HG03025 (cell line): Measurements from ENCODE around the gene TNFRSF19.

Experiments
- ATAC-seq: cut with Tn5 transposase; IDR thresholded peaks from one replicate; pipeline ENCODE4 v1.9.1; 2021; ENCODE audit warnings: mild to moderate bottlenecking, moderate library complexity; ENCODE audit not compliant: unreplicated experiment, low FRiP score

TNFRSF19 gene

DNA sequence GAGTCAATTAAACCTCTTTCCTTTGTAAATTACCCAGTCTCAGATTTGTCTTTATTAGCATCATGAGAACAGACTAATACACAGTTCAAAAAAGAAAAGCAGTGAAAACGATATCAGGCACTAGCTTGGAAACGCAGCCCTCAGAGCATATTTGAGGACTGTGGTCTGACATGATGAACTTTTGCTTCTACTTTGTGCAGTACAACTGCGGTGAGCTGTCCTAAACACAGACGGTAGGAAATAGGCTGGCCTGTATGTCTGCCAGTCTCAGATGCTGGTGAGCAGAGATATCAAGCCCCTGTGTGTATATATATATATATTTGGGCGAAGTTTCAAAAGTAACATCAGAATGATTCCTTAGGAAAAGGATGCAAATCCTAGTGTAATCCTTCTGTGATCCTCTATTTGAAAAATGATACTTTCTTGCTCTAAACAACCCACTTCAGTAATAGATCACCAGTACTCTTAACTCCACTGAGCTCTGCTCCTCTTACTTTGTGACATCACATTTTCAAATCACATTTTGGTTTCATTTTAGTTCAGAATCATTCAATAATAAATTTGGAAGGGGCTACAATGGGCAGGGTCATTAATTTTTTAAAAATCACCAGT, 74.4 kb downstream of the TNFRSF19 start:
- ATAC-seq = no peak

DNA sequence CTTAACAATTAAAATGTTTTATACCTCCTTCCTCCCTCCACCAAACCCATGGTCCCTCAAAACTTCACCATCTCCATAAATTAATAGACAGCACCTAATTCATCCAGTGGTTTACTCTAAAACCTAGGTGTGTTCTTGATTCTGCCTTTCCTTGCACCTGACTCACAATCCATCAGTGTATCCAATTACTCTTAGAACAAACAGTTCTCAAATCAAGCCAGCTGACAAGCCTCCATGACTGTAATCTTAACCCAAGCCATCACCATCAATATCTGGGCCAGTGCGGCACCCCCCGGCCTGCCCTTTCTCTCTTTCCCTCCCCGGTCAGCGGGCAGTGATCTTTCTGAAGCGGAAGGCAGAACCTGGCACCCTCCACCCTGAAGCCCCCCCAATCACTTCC, 75.6 kb downstream of the TNFRSF19 start:
- ATAC-seq = no peak

DNA sequence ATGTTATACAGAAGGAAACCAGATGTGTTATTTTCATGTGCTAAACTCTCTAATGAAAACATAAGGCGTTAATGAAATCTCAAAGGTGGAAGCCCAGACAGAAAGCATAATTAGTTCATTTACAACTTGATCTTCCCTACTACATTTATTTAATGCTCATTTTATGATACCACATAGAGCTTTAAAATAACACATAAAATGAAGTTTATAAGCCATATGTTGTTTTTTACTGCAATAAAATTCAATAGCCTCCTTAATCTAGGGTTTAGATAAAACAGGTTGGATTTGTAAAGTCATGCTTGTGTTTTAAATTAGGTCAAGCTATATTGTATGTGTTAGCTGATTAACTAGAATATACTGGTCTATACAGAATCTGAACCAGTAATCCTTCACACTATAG, 81.2 kb downstream of the TNFRSF19 start:
- ATAC-seq = no peak

DNA sequence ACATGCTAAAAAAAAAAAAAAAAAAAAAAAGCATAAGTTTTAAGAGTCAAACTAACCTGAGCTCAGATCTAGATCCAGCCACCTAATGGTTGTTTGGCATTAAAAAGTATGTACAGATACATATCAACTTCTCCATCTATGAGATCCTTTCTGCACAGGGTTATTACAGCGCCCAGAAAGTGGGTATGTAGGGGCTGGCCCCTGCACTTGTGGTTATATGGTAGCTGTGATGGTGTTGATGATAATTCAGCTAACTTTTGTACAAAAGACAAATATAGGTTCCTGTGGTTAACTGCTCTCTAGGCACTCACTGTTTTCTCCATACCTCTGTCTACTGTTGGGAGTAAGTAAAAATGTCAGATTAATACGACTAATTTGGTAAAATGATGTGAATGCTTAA, 81.7 kb downstream of the TNFRSF19 start:
- ATAC-seq = no peak

DNA sequence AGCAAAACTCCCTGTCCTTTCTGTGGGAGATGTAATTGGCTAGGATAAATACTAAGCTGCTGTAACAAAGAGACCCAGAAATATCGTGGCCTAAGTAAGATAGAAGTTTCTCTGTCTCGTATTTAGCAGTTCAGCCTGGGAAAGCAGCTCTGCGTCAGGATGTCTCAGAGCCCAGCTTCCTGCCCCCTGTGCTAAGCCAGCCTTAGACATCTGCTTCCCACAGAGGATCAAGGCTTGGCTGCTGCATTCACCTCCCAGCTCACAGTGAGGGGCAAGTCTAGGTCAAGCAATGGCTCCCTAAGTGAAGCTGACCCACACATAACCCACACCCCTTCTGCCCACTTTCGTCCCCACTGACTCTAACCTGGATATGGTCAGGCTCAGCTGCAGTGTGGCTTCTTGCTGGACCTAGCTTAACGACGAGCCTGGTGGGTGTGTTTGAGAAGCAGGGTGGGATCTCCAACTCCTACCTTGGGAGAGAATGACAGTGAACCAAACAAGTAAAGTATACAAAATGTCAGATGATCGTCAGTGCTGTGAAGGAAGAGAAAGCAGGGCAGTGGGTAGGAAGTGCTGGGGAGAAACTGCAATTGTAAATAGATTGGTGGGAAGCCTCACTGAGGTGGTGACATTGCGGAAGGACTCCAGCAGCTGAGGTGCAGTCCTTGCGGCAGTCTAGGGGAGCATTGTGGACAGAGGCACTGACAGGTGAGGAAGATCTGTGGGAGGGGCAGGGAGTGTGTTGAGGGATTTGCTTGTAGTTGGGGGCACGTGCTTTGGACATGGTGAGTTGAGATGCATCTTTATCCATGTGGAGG, 82.9 kb downstream of the TNFRSF19 start:
- no peak for ATAC-seq

DNA sequence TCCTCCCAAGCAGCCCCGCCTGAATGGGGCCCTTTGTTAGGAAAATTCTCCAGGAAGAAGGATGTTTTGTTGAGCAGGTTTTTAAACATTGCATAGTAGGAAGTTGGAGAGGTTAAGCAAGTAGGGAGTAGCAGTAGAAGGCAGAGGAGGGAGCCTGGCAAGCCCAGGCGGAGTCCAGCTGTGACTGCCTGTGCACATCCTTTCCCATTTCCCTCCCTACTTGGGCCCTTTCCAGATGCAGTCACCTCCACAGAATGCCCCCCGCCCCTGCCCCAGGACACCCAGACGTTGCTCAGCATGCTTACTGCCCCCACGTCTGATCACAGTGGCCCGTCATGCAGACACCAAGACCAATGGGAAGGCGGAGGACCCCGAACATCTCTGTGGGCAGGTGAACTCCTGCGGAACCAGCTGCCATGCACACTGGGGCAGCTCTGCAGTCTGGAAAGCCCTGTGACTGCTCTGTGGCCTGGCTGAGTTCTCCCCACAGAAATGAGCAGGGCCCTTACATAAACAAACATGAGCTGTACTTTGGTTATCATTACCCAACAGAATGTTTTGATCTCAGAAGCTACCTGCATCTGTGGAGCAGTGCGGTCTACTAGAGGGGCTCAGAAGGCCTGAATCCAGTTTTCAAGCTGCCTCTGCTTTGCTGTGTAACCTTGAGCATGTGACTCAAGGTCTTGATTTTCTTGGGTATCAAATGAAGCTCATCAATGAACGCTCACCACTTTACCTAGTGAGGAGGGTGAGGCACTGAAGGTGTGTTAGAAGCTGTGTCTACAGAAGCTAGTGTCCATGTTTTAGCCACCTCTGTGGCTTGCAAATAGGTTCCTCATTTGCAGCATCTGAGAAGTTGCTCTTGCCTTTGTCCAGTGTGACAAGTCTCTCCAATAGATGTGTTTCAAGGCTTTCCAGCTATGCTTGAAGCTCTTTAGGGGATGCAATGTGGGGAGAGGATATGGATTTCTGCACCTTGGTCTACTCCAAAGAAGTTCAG, 84.2 kb downstream of the TNFRSF19 start:
- no peak for ATAC-seq

DNA sequence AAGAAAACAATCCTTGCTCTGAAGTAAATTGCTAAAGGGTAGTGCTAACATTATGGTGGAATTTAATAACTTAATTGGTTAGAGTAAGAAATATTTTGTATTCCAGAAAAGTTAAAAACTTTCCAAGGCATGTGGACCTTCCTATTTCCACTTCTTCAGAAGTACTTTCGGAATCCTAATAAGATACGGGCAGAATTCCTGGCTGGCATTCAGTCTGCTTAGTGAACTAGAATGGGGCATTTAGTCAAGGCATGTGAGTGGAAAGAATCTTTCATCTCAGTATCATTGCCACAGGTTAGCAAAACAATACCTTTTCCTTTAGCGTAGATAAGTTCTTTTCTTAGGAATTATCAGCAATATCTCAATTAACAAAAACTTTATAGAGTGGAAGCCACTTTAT, 85.1 kb downstream of the TNFRSF19 start:
- ATAC-seq = no peak

DNA sequence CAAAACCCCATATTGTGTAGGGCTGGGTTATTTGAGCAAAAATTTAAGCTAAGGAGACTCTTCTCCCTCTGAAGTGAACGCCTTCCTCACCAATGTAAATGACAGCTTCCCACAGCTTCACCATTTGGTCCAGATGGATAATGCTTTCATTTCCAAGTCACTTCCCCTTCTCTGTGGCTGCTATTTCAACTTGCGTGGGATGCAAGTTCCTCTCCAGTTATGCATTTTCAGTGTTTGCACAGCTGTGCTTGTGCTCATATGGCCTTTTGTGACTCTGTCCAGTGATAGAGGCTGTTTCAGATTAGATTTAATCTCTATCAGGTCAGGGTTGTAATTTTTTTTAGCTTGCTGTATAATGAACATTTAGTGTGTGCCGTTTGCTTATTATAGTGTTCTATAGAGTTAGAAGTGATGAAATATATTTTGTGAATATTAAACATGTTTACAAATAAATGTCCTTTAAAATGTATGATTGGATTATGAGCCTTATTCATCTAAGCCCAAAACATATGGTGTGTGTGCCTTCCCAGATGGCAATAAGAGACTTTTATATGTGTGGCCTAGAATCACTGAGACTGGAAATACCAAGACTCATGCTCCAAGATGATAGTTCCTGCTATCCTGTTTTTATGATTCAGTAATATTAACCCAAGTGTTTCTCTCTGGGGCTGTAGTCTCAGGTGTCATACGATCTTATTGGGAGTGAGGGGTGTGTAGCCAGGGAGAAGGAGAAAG, 86.6 kb downstream of the TNFRSF19 start:
- peak; percentile 65 for ATAC-seq

DNA sequence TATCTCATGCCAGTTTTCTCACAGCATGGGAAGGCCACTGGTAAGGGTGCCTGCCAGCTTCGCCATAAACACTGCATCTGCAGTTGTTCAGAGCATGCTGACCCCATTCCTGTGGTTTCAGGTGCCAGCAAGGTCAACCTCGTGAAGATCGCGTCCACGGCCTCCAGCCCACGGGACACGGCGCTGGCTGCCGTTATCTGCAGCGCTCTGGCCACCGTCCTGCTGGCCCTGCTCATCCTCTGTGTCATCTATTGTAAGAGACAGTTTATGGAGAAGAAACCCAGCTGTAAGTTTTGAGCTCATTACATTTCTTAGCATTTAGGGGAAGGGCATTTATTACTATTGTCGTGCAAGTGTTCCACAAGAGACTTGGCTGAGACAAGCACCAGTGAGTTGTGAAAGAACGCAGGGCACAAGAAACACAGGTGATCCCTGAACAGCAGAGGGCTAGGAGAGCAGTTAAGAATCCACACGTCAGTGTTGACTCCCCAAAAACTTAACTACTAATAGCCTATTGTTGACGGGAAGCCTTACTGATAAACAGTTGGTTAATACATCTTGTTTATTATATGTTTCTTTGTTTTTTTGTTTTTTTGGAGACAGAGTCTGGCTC, 88.8 kb downstream of the TNFRSF19 start:
- ATAC-seq = no peak

DNA sequence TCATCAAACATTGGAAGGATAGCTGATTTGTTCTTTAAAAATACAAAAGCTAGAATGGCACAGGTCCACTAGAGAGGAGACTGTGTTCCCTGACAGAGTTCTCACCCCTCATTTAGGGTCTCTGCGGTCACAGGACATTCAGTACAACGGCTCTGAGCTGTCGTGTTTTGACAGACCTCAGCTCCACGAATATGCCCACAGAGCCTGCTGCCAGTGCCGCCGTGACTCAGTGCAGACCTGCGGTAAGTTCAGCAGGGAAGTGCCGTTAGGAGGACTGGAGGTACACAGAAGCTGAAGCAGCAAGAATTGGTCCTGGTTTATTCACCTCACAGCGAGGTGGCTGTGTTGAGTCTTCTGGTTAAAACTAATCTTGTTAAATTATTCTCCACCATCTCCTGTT, 90.0 kb downstream of the TNFRSF19 start:
- ATAC-seq = no peak

DNA sequence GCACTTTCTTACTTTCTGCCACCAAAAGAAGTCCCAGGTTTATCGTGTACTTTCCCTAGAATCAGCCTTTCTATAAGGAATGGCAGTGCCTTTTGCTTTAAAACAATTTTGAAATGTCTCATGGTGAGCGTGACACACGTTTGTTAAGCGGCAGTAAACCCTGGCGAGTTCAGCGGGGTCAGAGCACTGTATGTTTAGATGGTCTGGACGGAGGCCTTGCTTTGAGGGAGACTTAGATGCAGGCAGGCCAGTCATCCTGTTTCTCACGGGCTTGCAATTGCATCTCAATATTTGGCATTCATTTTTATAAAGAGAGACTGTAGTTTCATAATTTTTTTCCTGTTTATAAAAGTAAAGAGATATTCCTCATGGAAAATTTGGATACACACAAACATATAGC, 96.4 kb downstream of the TNFRSF19 start:
- no peak for ATAC-seq

DNA sequence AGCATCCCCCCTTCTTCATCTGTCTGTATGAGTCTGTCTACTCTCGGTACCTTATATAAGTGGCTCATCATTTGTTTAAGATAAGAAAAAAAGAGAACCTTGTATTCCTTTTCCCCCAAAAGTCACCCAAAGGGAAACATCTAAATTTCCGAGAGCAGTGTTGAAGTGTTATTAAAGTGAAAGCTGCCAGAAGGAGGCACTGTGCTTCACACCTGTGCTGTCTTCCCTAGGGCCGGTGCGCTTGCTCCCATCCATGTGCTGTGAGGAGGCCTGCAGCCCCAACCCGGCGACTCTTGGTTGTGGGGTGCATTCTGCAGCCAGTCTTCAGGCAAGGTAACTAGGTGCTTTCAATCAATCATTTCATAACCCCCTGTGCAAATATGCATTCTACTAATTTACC, 97.5 kb downstream of the TNFRSF19 start:
- ATAC-seq = no peak

DNA sequence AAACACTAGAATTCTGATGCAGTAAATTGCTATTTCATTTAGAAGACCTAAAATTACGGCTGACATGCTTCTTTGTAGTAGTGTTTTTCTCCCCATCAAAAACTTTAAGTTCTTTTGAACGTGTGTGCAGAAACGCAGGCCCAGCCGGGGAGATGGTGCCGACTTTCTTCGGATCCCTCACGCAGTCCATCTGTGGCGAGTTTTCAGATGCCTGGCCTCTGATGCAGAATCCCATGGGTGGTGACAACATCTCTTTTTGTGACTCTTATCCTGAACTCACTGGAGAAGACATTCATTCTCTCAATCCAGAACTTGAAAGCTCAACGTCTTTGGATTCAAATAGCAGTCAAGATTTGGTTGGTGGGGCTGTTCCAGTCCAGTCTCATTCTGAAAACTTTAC, 98.3 kb downstream of the TNFRSF19 start:
- ATAC-seq = no peak

DNA sequence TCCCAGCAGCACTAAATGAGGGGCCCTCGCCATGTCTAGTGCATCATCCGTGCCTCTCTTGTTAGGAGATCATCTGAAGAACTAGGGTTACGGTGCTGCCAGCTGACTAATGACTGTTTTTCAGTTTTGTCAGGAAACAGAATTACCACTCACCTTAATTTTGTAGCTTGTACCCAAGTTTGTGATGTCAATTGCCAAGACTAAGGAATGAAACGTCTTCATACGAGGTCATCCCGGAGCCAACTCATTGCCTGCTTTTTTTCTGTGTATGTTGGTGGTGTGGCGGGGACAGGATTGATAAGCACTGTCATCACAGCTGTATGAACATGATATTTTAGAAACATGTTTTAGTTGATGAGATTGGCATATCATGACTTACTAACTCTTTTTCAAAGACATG, 100.6 kb downstream of the TNFRSF19 start:
- no peak for ATAC-seq

DNA sequence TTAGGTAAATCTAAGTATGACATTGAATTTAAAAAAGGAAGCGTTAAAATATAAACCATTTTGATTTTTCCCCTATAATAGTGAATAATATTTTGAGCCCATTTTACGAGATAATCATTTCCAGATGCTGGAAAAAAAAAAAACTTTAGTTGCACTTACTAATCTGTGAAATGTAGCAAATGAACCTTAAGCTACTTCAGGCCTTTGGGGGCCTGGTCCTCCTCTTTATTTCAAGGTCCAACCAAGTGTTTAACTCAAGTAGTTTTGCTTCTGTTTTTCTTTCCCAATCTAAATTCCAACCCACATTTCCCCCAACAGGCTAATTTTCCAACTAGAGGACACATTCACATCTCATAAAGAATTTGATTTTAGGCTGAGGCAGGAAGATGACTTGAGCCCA, 101.2 kb downstream of the TNFRSF19 start:
- no peak for ATAC-seq

DNA sequence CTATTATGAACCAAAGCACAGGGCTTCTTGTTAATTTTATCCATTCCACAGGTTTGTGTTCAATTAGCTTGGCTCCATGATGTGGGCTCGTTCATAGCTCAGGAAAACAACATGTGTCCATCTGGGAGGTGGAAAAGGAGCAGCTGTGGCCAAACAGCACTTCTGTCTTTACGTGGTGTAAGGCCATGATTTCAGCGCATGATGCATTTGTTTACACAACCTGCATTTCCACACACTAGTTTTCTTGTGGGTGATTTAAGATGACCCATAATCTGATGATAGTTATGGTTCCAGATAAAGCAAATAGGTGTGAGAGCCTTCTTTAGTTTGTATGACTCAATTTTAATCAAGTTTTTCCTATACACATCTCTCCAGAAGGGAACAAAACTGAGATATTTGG, 101.7 kb downstream of the TNFRSF19 start:
- ATAC-seq = no peak

DNA sequence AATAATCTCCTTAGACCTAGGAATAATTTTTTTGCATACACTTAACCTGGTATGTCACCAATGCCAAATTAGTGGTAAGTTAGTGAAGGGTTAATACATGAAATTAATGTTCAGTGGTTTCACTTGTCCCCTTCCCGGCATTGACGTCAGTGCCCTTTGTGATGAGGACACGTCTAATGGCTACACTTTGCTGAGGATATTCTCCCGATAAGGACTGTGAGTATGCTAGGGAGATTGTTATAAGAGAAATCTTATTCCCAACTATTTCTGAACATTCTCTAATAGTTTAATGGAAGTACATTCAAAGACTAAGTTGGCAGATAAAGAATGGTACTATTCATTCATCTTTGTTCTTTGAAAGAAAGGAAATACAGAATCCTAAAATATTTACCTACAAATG, 102.4 kb downstream of the TNFRSF19 start:
- ATAC-seq = no peak

DNA sequence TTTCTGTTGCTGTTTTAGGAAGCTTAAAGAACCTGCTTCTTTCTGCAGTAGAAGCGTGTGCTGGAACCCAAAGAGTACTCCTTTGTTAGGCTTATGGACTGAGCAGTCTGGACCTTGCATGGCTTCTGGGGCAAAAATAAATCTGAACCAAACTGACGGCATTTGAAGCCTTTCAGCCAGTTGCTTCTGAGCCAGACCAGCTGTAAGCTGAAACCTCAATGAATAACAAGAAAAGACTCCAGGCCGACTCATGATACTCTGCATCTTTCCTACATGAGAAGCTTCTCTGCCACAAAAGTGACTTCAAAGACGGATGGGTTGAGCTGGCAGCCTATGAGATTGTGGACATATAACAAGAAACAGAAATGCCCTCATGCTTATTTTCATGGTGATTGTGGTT, 103.1 kb downstream of the TNFRSF19 start:
- no peak for ATAC-seq

DNA sequence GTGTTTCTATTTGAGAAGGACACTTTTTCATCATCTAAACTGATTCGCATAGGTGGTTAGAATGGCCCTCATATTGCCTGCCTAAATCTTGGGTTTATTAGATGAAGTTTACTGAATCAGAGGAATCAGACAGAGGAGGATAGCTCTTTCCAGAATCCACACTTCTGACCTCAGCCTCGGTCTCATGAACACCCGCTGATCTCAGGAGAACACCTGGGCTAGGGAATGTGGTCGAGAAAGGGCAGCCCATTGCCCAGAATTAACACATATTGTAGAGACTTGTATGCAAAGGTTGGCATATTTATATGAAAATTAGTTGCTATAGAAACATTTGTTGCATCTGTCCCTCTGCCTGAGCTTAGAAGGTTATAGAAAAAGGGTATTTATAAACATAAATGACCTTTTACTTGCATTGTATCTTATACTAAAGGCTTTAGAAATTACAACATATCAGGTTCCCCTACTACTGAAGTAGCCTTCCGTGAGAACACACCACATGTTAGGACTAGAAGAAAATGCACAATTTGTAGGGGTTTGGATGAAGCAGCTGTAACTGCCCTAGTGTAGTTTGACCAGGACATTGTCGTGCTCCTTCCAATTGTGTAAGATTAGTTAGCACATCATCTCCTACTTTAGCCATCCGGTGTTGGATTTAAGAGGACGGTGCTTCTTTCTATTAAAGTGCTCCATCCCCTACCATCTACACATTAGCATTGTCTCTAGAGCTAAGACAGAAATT, 103.8 kb downstream of the TNFRSF19 start:
- no peak for ATAC-seq
